ENCODE data around the gene DEFB112.

DEFB112 gene

GRCh38 chr6:50062051-50062450 lies 12.3 kb upstream of the DEFB112 start:
- no peak for DNase-seq (ENCODE audit: low spot score)
- Histone ChIP-seq H3K4me3 (no peak overlapping the region), H3K27ac (no peak overlapping the region)
- no peak for TF ChIP-seq CTCF (IDR thresholded peaks at IDR 0.05)

GRCh38 chr6:50056242-50056641 lies 6.5 kb upstream of the DEFB112 start:
- no peak overlapping the region for H3K27ac ChIP-seq
- H3K4me3 ChIP-seq = no peak overlapping the region
- no peak for TF ChIP-seq CTCF (IDR thresholded peaks at IDR 0.05)
- DNase-seq (ENCODE audit: low spot score) = no peak

DNA sequence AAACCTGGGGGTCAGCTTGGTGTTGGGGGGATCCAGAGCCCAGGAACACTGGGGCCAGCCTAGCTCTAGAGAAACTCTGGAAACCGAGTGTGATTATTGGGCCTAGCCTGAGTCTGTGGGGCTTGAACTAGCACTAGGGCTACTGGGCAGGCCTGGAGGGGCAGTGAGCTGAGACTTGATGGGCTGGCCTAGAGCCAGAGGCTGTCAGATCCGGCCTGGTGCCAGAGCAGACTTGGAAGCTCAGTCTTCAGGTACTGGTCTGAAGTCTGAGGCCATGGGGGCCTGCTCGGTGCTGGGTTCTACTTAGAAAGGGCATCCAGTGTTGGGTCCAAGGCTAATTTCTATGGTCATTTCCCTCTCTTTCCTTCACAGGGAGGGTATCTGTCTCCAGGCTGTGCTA lies 2.7 kb downstream of the DEFB112 start:
- Histone ChIP-seq H3K27ac (no peak overlapping the region), H3K4me3 (no peak overlapping the region)
- no peak for DNase-seq (ENCODE audit: low spot score)
- no peak for TF ChIP-seq CTCF (IDR thresholded peaks at IDR 0.05)

GRCh38 chr6:50030777-50031562 lies 18.8 kb downstream of the DEFB112 start:
- TF ChIP-seq CTCF (IDR thresholded peaks at IDR 0.05) = no peak
- no peak overlapping the region for H3K4me3 ChIP-seq
- DNase-seq (ENCODE audit: low spot score) = no peak
- no peak overlapping the region for H3K27ac ChIP-seq

DNA sequence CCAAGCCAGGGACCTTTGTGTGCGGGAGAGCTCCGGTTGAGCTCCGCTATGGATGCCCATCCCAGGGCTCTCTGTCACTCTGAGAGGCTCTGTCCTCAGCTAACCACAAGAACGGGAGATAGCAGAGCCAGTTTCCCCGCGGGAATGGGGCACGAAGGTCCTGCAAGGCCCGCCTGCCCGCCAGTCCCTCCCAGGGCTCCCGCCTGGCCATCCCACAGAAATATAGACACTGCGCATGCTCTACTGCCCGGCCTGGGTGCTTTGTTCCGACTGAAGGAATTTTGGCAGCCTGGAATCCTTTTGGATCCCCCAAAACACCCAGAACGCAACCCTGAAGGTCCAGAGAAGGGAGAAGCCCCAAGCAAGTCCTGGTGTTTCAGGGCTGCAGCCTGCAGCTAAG lies 19.4 kb downstream of the DEFB112 start:
- no peak for DNase-seq (ENCODE audit: low spot score)
- TF ChIP-seq CTCF (IDR thresholded peaks at IDR 0.05) = no peak
- no peak overlapping the region for H3K27ac ChIP-seq

DNA sequence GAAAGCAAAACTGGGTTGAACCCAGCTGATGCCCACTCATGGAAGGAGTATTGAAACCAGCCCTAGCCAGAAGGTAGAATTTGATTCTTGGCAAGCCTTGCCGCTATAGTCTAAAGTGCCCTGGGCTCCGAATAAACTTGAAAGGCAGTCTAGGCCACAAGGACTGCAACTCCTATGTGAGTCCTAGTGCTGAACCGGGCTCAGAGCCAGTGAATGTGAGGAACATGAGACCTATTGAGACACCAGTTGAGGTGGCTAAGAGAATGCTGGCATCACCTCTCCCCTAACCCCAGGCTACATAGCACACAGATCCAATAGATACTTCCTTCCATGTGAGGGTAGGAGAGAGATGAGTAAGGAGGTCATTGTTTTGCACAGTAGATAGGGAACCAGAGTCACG lies 24.5 kb downstream of the DEFB112 start:
- no peak overlapping the region for H3K4me3 ChIP-seq
- DNase-seq (ENCODE audit: low spot score) = no peak
- no peak for TF ChIP-seq CTCF (IDR thresholded peaks at IDR 0.05)
- no peak overlapping the region for H3K27ac ChIP-seq

More for the DNA sequence above, 19.4 kb downstream of the DEFB112 start:
- H3K4me3 ChIP-seq = no peak overlapping the region

DNA sequence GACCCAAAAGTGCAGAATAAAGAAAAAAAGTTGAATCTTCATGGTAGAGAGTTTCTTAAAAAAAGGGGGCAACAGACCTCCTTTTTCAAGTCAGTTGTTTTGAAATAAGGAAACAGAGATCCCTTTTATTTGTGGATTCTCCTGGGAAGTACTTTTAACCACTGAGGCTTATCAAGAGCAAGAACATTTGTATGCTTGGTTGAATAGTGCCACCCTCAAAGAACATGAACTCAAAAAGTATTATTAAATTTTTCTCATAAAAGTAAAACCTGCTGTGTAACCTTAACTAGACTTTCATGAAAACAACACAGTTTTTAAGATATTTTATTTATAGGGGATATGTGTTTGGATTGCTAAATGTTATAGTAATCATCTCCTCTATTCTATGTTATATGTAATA lies 27.8 kb downstream of the DEFB112 start, which contains the start of gene DEFB110:
Gene DEFB110 (minus strand): TSS at position 101 of the 400 bp plus-strand sequence. CDS start 59 bp downstream, at position 42.
- no peak for TF ChIP-seq CTCF (IDR thresholded peaks at IDR 0.05)
- DNase-seq (ENCODE audit: low spot score) = no peak
- no peak within 1 kb of the TSS for H3K4me3 ChIP-seq
- H3K27ac ChIP-seq = no peak within 1 kb of the TSS

Data from coronary artery (tissue), 2 donors.